HepG2 (cell line): Measurements from ENCODE around the gene ACTR1B. TPM values are rescaled to one million over a fixed set of nuclear protein-coding genes. Genes with fewer than 3 reads are reported as not detected.

Experiments
- CTCF ChIP-seq: sonication (generic); formaldehyde crosslinking; IDR thresholded peaks from 2 replicates; pipeline ENCODE4 v1.5.0; 2020; ENCODE audit warnings: mild to moderate bottlenecking, missing genetic modification reagents, moderate library complexity
- HNRNPUL1 ChIP-seq: fragments of 200-400 bp; formaldehyde crosslinking; IDR thresholded peaks from 2 replicates; pipeline ENCODE4 v1.6.1; 2017; ENCODE audit warnings: low read depth, mild to moderate bottlenecking, low read length, moderate library complexity
- HOXA9 ChIP-seq: sonication (generic); formaldehyde crosslinking; IDR thresholded peaks from 2 replicates; pipeline ENCODE4 v1.8.1; 2022; ENCODE audit warnings: missing genetic modification reagents, mild to moderate bottlenecking, moderate library complexity, borderline replicate concordance
- NRL ChIP-seq: sonication (generic); formaldehyde crosslinking; IDR thresholded peaks from 2 replicates; pipeline ENCODE4 v1.5.0; 2020; ENCODE audit warnings: missing genetic modification reagents, mild to moderate bottlenecking, moderate library complexity, borderline replicate concordance
- PHF5A ChIP-seq: IDR thresholded peaks from one replicate; pipeline ENCODE4 v1.6.1; 2018; ENCODE audit warnings: low read depth, missing genetic modification reagents; ENCODE audit not compliant: unreplicated experiment
- RCOR2 ChIP-seq: IDR thresholded peaks from 2 replicates; pipeline ENCODE4 v1.6.1; 2016; ENCODE audit warnings: missing biosample characterization, missing genetic modification reagents
- SMAD1 ChIP-seq: sonication (generic); formaldehyde crosslinking; IDR thresholded peaks from 2 replicates; pipeline ENCODE4 v1.4.0; 2020; ENCODE audit warnings: missing genetic modification reagents, low read depth, mild to moderate bottlenecking, borderline replicate concordance
- THAP11 ChIP-seq: IDR thresholded peaks from 2 replicates; pipeline ENCODE4 v1.6.1; 2016; ENCODE audit warnings: missing biosample characterization, missing genetic modification reagents
- ZBTB33 ChIP-seq: sonication (generic); formaldehyde crosslinking; IDR thresholded peaks from 2 replicates; pipeline ENCODE4 v1.4.0; 2020; ENCODE audit warnings: missing genetic modification reagents
- ZNF337 ChIP-seq: sonication (generic); formaldehyde crosslinking; IDR thresholded peaks from 2 replicates; pipeline ENCODE4 v1.5.1; 2020; ENCODE audit warnings: missing genetic modification reagents, low read depth, mild to moderate bottlenecking, borderline replicate concordance
- ZNF598 ChIP-seq: sonication (generic); formaldehyde crosslinking; IDR thresholded peaks from 2 replicates; pipeline ENCODE4 v1.5.1; 2020; ENCODE audit warnings: mild to moderate bottlenecking, missing genetic modification reagents, borderline replicate concordance
- ZNF766 ChIP-seq: sonication (generic); formaldehyde crosslinking; IDR thresholded peaks from 2 replicates; pipeline ENCODE4 v1.5.0; 2020; ENCODE audit warnings: missing genetic modification reagents, borderline replicate concordance
- ZSCAN25 ChIP-seq: sonication (generic); formaldehyde crosslinking; IDR thresholded peaks from 2 replicates; pipeline ENCODE4 v1.8.0; 2022; ENCODE audit warnings: mild to moderate bottlenecking, missing genetic modification reagents
- polyA plus RNA-seq, 8 experiments: library from polyadenylated mRNA; depleted of rRNA in 3 of 8; stranded (reverse) in 7 of 8; unstranded in 1 of 8; fragments of >200 nt; fragmentation: Illumina TruSeq in 4 of 8; extraction: Trizol in 4 of 8; gene quantifications; 2 replicates each; pipeline versions ENCODE4 v1.2.1 to v1.2.3, GENCODE V29; 2011 to 2016; ENCODE audit warnings: low read depth in 4 of 8, missing spikeins in 1 of 8, mixed read lengths in 1 of 8; ENCODE audit not compliant: insufficient read depth in 1 of 8
- total RNA-seq, 5 experiments: library from RNA; depleted of rRNA; stranded (reverse); fragments of >200 nt; fragmentation: Illumina TruSeq; extraction: Trizol; gene quantifications; 2 replicates each; pipeline ENCODE4 v1.2.3, GENCODE V29; 2016; ENCODE audit warnings: low read depth in 1 of 5
- TF ChIP-seq, protein P1 (sequence below): sonication (generic); formaldehyde crosslinking; IDR thresholded peaks from 2 replicates; pipeline ENCODE4 v1.8.1; 2023; ENCODE audit warnings: missing genetic modification reagents, mild to moderate bottlenecking, borderline replicate concordance
- TF ChIP-seq, protein P2 (sequence below): sonication (generic); formaldehyde crosslinking; IDR thresholded peaks from 2 replicates; pipeline ENCODE4 v1.4.0; 2020; ENCODE audit warnings: missing genetic modification reagents
- TF ChIP-seq, protein P3 (sequence below): sonication (generic); formaldehyde crosslinking; IDR thresholded peaks from 2 replicates; pipeline ENCODE4 v1.5.0; 2020; ENCODE audit warnings: missing genetic modification reagents
- TF ChIP-seq, protein P4 (sequence below): IDR thresholded peaks from 2 replicates; pipeline ENCODE4 v1.6.1; 2016; ENCODE audit warnings: missing compliant biosample characterization, missing genetic modification reagents, borderline replicate concordance
- TF ChIP-seq, protein P5 (sequence below): sonication (generic); formaldehyde crosslinking; IDR thresholded peaks from 2 replicates; pipeline ENCODE4 v1.8.0; 2023; ENCODE audit warnings: mild to moderate bottlenecking, missing genetic modification reagents
- TF ChIP-seq, protein P6 (sequence below): IDR thresholded peaks from 2 replicates; pipeline ENCODE4 v1.6.1; 2016; ENCODE audit warnings: low read depth, borderline replicate concordance

ACTR1B gene
- total and polyA plus RNA-seq, 2 of the 13 experiments (the other 11 are each of a cell fraction or from before 2014, with no cell fraction given) = 61.7 to 76.7 TPM

- TF ChIP-seq HNRNPUL1 (no peak), PHF5A (CRISPR knock-in tag) (no peak), NRL (CRISPR knock-in tag) (no peak), ZNF337 (CRISPR knock-in tag) (no peak), THAP11 (CRISPR knock-in tag) (0 out of 2 replicates have a peak, but pooled peaks have one; percentile 33), SMAD1 (CRISPR knock-in tag) (no peak), ZBTB33 (CRISPR knock-in tag) (peak; percentile 30; the same call in 1 of the 2 replicates), CTCF (CRISPR knock-in tag) (peak; percentile 86), ZSCAN25 (CRISPR knock-in tag) (peak; percentile 35; the same call in 1 of the 2 replicates), RCOR2 (no peak), ZNF598 (no peak), ZNF766 (CRISPR knock-in tag) (no peak), HOXA9 (CRISPR knock-in tag) (no peak)
- TF ChIP-seq, protein P1, sequence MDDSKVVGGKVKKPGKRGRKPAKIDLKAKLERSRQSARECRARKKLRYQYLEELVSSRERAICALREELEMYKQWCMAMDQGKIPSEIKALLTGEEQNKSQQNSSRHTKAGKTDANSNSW (CRISPR knock-in tag) = no peak
- TF ChIP-seq, protein P2, sequence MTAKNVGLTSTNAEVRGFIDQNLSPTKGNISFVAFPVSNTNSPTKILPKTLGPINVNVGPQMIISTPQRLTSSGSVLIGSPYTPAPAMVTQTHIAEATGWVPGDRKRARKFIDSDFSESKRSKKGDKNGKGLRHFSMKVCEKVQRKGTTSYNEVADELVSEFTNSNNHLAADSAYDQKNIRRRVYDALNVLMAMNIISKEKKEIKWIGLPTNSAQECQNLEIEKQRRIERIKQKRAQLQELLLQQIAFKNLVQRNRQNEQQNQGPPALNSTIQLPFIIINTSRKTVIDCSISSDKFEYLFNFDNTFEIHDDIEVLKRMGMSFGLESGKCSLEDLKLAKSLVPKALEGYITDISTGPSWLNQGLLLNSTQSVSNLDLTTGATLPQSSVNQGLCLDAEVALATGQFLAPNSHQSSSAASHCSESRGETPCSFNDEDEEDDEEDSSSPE (CRISPR knock-in tag) = peak; percentile 55; the same call in 1 of the 2 replicates
- TF ChIP-seq, protein P3, sequence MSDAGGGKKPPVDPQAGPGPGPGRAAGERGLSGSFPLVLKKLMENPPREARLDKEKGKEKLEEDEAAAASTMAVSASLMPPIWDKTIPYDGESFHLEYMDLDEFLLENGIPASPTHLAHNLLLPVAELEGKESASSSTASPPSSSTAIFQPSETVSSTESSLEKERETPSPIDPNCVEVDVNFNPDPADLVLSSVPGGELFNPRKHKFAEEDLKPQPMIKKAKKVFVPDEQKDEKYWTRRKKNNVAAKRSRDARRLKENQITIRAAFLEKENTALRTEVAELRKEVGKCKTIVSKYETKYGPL = peak; percentile 87; the same call in 1 of the 2 replicates
- TF ChIP-seq, protein P4, sequence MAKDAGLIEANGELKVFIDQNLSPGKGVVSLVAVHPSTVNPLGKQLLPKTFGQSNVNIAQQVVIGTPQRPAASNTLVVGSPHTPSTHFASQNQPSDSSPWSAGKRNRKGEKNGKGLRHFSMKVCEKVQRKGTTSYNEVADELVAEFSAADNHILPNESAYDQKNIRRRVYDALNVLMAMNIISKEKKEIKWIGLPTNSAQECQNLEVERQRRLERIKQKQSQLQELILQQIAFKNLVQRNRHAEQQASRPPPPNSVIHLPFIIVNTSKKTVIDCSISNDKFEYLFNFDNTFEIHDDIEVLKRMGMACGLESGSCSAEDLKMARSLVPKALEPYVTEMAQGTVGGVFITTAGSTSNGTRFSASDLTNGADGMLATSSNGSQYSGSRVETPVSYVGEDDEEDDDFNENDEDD = peak; percentile 46; the same call in 1 of the 2 replicates
- TF ChIP-seq, protein P5, sequence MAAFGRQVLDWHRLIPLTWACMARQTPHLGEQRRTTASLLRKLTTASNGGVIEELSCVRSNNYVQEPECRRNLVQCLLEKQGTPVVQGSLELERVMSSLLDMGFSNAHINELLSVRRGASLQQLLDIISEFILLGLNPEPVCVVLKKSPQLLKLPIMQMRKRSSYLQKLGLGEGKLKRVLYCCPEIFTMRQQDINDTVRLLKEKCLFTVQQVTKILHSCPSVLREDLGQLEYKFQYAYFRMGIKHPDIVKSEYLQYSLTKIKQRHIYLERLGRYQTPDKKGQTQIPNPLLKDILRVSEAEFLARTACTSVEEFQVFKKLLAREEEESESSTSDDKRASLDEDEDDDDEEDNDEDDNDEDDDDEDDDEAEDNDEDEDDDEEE (CRISPR knock-in tag) = no peak
- TF ChIP-seq, protein P6, sequence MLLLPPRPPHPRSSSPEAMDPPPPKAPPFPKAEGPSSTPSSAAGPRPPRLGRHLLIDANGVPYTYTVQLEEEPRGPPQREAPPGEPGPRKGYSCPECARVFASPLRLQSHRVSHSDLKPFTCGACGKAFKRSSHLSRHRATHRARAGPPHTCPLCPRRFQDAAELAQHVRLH (CRISPR knock-in tag) = 0 out of 2 replicates have a peak, but pooled peaks have one; percentile 66
Observed at GRCh38 chr2:97699765-97700444, 36.1 kb upstream of the ACTR1B start (continued).
